K562 (cell line): ENCODE results near the gene FLAD1.

Source experiments
- ADNP ChIP-seq: fragments of 200-800 bp; sonication (Bioruptor generic); IDR thresholded peaks from 2 replicates; pipeline ENCODE4 v1.6.1; 2016; ENCODE audit warnings: missing genetic modification characterization, missing compliant biosample characterization
- DDX20 ChIP-seq: fragments of 450-650 bp; IDR thresholded peaks from 2 replicates; pipeline ENCODE4 v1.6.1; 2016; ENCODE audit warnings: missing genetic modification characterization, low read depth, mild to moderate bottlenecking, missing compliant biosample characterization, moderate library complexity
- MYNN ChIP-seq, 2 experiments: sonication (generic); formaldehyde crosslinking in 1 of 2; IDR thresholded peaks; 2 replicates each; pipeline versions ENCODE4 v1.5.0 to v1.6.1; 2016 to 2020; ENCODE audit warnings: antibody characterized with exemption in 1 of 2, missing genetic modification reagents in 1 of 2
- TAF1 ChIP-seq: IDR thresholded peaks from 2 replicates; pipeline ENCODE4 v1.6.1; 2011; ENCODE audit warnings: mild to moderate bottlenecking, low read length, moderate library complexity; ENCODE audit not compliant: insufficient read depth, control insufficient read depth, severe bottlenecking; ENCODE audit errors: extremely low read depth
- ZFPM2 ChIP-seq: fragments of 250-450 bp; sonication (Bioruptor Pico); IDR thresholded peaks from 2 replicates; pipeline ENCODE4 v1.5.1; 2022; ENCODE audit warnings: mild to moderate bottlenecking
- ZNF3 ChIP-seq: fragments of 250-450 bp; sonication (Bioruptor Pico); IDR thresholded peaks from 2 replicates; pipeline ENCODE4 v1.5.0; 2021; ENCODE audit warnings: mild to moderate bottlenecking, moderate library complexity
- TF ChIP-seq, protein P1 (sequence below), 2 experiments: IDR thresholded peaks; 2 replicates each; pipeline ENCODE4 v1.6.1; 2011; ENCODE audit warnings: borderline replicate concordance in 1 of 2, control low read depth in 1 of 2, low read depth in 1 of 2, low read length in 1 of 2, mild to moderate bottlenecking in 1 of 2, mixed read lengths in 1 of 2, moderate library complexity in 1 of 2; ENCODE audit not compliant: insufficient read depth in 1 of 2, insufficient read length in 1 of 2, poor library complexity in 1 of 2, severe bottlenecking in 1 of 2; ENCODE audit errors: extremely low read depth in 1 of 2
- TF ChIP-seq, protein P2 (sequence below), 3 experiments: IDR thresholded peaks in 2 of 3; conservative IDR thresholded peaks in 1 of 3; 2 replicates each; pipeline ENCODE4 v1.5.1; 2011 to 2012; ENCODE audit warnings: low read length in 3 of 3, mild to moderate bottlenecking in 3 of 3, control low read depth in 2 of 3, improper control_type of control experiment in 1 of 3, inconsistent platforms in 1 of 3, low read depth in 1 of 3, mixed read lengths in 1 of 3, moderate library complexity in 1 of 3; ENCODE audit not compliant: insufficient read depth in 2 of 3

DNA sequence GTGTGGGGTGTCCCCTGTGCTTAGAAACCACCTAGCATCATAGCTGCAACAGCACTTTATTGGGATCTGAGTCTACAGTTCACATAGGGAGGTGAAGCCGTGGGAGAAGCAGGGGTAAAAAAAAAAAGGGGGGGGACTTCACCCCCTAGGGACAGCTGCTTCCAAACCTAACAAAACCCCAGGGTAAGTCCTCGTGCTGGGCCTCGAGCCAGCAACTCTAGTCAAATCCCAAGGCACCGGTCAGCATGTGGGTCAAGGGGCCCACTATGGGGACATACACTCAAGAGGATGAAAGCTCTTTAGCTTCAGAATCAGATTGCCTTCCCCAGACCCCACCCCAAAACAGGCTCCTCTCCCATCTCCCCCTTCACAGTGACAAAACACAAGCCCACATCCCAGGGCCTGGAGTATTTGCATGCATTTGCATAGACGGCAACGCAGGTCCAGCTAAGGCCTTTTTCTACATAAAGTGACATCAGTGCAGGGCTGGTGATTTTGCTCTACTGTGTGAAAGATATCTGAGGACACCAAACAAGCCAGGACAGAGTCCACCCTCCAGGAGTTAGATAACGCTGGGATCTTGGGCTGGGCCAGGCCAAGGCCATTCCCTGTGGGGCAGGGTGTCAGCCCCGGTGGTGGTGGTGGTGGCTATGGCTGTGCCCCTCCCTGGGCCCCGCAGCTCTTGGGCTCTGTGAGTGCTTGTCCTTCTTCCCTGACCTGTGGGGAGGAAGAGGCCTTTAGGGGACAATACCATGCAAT lies 38.6 kb upstream of the FLAD1 start:
- no peak for TF ChIP-seq DDX20 (tag)
- TF ChIP-seq, protein P1, sequence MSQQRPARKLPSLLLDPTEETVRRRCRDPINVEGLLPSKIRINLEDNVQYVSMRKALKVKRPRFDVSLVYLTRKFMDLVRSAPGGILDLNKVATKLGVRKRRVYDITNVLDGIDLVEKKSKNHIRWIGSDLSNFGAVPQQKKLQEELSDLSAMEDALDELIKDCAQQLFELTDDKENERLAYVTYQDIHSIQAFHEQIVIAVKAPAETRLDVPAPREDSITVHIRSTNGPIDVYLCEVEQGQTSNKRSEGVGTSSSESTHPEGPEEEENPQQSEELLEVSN (IDR thresholded peaks at IDR 0.05; ENCODE audit: borderline replicate concordance in 1 of 2, extremely low read depth in 1 of 2, insufficient read depth in 1 of 2, insufficient read length in 1 of 2, low read depth in 1 of 2, low read length in 1 of 2, poor library complexity in 1 of 2, severe bottlenecking in 1 of 2), result no peak
- no peak for TF ChIP-seq TAF1
- TF ChIP-seq ZNF3 (CRISPR knock-in tag), result no peak
- no peak for TF ChIP-seq MYNN (IDR thresholded peaks at IDR 0.05)
- no peak for TF ChIP-seq MYNN (CRISPR knock-in tag; IDR thresholded peaks at IDR 0.05)
- no peak for TF ChIP-seq ADNP
- TF ChIP-seq, protein P2, sequence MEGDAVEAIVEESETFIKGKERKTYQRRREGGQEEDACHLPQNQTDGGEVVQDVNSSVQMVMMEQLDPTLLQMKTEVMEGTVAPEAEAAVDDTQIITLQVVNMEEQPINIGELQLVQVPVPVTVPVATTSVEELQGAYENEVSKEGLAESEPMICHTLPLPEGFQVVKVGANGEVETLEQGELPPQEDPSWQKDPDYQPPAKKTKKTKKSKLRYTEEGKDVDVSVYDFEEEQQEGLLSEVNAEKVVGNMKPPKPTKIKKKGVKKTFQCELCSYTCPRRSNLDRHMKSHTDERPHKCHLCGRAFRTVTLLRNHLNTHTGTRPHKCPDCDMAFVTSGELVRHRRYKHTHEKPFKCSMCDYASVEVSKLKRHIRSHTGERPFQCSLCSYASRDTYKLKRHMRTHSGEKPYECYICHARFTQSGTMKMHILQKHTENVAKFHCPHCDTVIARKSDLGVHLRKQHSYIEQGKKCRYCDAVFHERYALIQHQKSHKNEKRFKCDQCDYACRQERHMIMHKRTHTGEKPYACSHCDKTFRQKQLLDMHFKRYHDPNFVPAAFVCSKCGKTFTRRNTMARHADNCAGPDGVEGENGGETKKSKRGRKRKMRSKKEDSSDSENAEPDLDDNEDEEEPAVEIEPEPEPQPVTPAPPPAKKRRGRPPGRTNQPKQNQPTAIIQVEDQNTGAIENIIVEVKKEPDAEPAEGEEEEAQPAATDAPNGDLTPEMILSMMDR (IDR thresholded peaks at IDR 0.05 in 2 of 3, conservative IDR thresholded peaks at IDR 0.05 in 1 of 3; ENCODE audit: insufficient read depth in 2 of 3, low read depth in 1 of 3, low read length in 3 of 3), result no peak
- no peak for TF ChIP-seq ZFPM2 (CRISPR knock-in tag)
